NOMO-1 treated with DMSO at 0.1 percent for 48 hours (cell line): ENCODE measurements around the gene CDH4.

ENCODE experiments used
- DNase-seq: peaks from one replicate; lab custom pipeline; 2025; ENCODE audit not compliant: unreplicated experiment; lab: John Stamatoyannopoulos, UW

The CDH4 gene

DNA sequence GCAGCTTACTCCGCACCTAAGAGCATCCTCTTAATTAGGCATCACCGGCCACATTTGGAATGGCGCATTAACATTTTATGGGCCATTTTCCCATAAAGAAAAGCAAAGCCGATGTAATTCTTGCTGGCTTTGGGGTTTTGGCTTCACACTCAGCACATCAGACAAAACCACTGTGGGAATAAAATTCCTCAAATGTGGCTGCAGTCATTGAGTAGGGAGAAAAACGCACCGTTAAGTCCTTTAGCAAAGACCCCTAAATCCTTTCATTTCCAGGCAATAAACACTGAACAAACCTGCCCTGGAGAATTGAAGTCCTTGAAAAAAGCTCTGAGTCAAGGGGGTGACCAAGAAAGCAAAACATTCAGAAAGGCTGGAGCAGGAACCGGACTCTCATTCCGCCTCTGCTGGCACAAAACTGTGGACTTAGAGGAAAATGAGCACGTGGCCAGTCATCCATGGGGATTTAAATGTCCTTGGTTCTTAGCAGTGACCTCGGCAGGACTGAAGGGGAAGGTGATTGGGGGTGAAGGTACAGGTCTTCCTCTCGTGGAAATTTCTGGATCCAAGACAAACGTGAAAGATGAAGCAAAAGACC is 102.9 kb downstream of the CDH4 start:
- DNase-seq = no peak

DNA sequence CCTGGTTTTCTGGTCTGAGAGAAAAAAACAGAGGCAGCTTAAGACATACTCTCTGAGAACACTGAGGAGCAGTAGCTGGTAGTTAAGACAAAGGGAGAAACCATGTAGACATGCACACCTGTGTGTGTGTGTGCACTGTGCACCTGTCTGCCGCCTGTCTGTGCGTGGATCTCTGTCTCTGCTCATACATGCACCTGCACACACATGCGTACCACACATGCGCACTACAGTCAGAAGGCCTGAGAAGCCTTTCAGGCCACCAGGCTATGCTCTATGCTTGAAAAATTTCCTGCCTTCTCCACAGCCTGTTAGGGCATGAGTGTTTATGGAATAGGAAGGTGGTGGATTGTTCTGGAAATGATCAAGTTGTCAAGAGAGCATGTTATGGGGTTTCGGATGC is 103.5 kb downstream of the CDH4 start:
- no peak for DNase-seq

DNA sequence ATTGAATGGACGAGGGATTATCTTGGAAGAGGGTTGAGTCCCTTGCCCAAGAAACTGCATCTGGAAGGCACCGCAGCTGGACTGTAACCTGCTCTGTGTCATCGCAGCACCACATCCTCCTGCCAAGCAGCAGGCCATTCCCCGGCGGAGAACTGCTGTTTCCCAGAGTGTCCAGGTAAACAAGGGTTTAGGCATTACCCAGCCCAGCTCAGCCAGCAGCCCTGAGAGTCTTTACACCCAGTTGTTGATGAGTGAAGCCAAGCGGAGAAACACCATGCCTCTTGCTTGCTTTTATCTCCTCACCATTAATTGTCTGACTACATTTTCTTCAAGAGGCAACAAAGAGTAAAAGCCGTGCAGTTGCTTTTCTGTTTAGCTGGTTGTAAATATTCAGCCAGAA is 104.1 kb downstream of the CDH4 start:
- DNase-seq = no peak

DNA sequence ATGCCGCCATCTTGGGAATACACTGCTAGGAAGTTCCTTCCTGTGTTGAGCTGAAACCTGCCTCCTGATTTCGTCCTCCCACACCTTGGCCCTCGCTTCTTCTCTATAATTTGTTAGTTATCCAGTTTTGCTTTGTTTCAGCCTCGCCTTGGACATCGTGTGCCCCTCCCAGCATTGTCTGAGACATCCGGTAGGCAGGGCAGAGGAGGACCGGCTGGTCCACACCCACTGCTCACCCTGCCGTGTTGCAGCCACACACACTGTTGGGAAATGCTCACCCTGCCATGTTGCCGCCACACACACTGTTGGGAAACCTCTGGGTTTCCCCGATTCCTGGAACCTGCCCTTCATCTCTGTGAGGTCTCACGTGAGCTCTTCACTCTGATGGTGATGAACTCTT is 105.1 kb downstream of the CDH4 start:
- no peak for DNase-seq

DNA sequence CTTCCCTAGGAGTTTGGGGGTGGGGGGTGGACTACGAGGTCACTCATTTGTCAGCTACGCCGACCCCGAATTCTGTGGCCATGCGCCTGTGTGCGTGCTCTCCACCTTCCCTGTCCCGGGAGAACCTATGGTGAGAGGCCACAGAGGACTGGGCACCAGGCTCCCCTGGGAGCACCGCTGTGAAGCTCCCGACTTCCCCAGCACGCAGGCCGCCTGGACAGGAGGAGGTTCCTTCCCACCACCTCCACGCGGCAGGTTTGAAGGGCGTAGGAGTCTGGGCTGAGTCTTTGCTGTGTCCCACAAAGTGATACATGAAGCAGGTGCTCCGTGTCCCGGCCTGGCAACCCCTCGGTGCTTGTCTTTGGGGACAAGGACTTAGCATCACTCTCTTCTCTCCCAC is 107.2 kb downstream of the CDH4 start:
- no peak for DNase-seq

DNA sequence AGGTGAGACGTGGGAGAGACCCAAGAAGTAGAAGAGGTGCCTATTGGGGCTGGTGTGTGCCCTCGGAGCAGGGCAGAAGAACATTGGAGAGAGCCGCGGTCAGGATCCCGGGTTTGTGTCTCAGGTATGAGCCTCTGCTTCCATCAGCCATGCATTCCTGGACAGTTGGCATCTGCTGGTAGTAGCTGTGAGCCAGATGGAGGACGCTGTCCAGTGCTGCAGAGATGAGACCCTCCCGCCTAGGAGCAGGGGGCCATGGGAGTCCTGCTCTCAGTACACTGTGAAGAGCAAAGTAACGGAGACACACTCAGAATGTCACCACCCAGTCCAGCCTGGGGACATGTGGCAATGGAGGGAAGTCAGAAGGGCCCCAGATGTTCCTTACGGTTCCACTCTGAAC is 108.2 kb downstream of the CDH4 start:
- DNase-seq = no peak

DNA sequence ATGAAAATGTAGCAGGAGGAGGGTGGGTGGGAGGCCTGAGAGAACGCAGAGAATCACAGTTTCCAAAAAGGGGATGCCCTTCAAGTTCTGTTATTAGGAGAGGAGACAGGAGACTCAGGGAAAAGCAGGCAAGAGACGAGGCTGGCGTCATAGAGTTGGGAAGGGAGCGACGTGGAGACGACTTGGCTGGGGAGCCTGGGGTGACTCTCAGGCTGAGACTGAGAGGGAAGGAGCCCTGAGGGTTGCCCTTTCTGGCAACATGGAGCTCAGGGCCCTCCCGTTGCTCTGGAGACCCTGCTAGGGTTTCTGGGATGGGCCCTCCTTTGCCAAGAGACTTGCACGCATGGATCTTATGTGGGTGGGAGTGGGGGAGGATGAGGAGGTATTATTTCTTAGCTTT is 108.9 kb downstream of the CDH4 start:
- no peak for DNase-seq

DNA sequence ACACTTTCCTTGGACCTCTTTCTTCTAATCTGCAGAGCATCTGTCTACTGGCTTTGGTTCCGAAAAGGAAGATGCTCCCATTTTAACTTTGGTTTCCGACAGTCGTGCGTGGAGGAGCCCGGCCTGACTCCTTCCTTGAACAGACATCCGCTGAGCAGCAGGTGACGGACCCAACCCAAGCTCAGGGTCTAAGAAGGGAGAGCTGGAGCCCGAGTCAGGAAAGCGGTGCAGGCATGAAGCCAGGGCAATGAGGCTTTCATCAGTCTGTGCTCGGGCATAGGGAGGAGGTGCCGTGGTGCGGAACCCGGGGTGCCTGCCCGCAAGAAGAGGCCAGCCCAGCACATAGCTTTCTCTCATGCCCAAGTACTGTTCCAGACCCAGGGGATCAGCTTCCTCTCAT is 109.4 kb downstream of the CDH4 start:
- DNase-seq = no peak

DNA sequence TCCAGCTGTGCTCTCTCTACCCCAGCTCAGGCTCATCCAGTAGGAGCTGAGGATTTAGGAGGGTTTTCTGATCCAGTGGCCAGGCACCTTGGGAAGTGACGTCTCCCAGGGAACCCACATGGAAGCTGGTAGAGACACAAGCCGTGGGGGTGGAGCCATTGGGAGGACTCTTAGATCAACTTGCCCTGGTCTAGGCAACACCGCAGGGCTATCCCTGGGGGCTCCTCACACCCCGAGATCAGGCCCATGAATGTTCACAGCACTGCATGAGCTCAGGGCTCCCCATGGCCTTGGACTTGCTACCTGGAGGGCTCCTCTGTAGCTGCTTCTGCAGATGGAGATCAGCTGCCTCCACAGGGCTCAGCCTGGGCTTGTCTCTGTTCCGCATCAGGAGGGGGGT is 112.1 kb downstream of the CDH4 start:
- DNase-seq = no peak

DNA sequence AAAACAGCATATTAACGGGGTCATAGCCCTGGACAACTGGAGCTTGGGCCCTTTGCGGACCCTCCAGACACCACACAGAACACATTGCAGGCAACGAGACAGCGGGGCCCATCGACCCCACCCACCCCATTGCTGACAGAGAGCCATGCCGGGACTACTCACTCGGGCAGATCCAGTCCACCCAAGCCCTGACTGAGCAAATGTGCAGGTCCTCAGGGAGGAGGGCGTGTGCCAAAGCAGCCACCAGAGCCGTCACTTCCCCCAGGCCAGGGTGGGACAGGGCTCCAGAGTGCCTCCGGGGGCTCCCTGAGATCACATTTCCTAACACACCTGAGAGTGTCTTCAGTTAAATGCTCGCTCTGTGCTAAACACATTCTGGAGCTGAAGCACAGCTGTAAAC is 114.9 kb downstream of the CDH4 start:
- DNase-seq = no peak

DNA sequence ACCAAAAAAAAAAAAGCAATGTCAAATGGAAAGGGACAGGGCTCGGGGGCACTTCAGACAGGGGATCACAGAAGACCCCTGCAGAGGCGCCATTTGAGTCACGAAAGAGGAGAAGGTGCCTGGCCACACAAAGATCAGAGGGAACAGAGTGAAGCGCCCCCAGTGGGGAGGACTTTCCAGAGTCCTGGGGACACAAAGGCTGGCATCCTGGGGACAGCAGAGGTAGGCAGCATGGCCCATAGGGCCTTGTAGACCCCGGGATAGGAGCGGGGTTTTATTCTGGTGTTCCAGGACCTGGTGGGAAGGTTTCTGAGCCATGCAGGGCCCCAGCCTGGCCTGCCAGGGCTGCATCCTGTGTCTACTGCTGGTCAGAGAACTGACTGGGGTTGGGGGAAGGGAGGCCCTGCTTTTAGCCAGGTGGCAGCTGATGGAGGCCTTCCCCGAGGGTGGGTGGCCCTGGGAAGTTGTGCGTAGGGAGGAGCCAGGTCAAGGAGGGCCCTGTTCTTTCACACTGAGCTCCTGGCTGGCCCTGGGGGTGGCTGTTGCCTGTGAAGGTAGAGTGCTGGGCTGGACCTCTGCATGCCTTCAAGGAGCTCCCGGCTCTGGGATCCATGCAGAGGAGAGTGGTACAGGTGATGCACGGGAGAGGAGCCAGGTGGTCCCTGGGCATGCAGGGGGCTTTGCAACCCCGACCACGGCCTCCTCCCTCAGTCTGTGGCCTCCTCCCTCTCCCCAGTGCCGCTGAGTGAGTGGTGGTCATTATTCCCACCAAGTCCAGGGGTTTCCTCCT is 117.9 kb downstream of the CDH4 start:
- no peak for DNase-seq

DNA sequence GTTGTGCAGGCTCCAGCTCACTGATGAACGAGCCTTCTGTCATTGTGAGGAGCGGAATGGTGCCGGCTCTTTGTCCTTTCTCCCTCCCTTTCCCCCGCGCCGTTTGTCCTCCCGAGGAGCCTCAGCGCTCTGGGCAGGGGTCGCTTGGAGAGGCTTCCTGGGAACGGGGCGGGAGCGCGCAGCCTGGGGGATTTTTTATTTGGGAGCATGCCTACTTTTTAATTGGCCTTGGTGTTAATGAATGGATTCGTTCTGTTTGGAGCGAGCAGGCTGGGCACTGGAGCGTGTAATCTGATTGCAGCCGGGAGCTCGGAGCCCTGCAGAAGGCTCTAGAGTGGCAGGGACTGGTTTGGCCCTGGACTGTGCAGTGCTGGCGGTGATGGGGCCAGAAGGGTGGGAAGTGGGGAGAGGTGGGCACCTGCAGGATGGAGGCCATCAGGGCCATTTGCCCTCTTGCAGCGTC is 118.8 kb downstream of the CDH4 start:
- DNase-seq = no peak

DNA sequence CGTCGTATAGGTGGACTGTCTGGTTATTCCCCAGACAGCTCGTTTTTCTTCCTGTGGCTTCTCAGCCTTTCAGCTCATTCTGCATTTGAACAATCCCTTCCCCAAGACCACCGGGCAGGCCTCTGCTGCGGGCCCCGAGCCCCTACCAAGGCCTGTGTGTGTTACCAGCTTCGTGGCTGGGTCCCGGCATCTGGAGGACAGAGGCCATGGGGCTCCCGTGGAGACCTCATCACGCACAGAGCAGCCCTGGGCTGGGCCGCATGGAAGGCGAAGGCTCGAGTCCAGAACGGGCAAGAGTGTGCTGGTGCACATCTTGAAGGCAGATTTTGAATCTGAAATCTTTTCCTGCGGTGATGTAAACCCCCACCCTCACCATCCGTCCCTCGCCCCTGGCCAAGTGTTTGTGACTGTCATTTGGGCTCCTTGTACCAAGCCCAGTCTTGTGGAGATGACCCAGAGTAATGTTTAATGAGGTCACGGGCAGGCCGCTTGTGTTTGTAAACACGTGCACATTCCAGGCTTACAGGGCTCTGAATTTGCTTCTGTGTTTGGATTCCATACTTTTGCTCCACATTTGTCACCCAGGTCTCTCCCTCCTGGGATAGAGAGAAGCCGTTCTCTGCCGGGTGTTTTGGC is 119.6 kb downstream of the CDH4 start:
- no peak for DNase-seq

DNA sequence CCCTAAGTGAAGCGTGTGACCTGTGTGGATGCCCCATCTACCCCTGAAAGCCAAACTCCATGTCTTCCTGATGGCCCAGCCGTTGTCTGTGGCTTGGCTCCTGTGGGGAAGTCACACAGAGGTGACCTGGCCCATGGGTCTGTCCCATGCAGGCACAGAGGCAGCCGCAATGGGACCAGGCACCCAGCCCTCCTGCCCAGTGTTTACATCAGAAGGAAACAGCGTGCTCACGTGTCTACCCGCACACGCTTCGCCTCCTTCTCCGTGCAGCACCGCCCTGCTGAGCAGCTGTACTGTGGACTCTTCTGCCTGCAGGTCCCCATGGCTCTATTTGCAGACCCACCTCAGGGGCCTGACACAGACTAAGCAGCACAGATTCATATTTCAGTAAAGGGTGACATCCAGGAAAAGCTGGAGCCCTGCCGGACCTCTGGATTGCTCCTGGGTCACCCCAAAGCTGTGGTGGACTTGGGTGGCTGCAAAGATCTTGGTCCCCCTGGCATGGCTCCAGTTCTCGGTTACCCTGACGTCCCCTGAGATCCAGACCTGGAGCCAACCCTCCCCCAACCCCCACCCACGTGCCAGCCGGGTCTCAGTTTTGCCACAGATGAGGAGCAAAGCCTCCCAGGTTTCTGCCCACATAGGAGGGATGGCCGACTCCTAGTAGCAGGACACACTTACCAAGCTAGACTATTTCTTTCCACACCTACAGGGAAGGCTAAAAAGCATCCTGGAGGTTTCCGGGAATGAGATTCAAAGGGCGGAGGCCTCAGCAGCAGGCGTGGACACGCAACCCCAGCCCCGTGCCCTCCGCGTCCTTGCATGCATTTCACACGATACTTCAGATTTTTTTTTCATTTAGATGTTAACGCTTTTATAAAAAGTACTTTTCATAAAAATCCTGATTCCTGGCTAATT is 120.3 kb downstream of the CDH4 start:
- no peak for DNase-seq

DNA sequence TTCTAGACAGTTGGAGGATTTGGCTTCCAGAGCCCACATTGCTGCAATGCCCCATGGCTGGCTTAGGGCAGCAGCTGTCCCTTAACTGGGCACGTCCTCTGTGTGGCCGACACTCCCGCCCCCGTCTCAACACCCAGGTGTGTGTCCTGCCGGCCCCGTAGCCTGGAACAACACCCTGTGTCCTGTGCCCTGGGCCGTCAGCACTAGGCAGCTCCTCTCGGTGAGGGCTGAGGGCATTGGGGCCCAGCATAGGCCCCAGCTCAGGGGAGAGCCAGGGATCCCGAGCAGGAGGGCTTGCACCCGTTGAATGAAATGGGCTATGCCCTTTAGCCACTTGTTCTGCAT is 121.0 kb downstream of the CDH4 start:
- DNase-seq = no peak

DNA sequence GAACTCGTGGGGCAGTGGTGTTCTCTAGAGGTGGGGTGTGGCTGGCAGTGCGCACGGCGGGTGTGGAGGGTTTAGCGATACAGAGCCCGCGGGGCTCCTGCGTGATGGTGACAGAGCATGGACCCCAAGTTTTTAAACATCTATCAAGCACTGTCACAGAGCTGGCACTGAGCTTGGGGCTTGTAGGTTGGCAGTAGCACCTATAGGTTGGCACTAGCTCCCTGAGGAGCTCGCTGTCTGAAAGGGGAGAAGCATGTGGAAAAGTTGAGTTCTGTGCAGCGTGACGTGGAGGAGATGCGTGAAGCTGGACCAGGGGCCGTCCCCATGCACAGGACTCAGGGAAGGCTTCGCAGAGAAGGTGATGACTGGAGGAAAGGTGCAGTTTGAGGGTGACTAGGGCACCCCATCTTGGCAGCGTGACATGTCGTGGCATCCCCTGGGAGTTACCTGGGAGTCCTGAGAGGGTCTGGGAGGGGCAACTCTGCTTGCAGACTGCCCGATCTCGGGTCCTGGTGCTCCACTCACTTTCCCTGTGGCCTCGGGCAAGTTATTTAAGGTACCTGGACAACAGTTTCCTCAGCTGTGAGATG is 122.0 kb downstream of the CDH4 start:
- no peak for DNase-seq

DNA sequence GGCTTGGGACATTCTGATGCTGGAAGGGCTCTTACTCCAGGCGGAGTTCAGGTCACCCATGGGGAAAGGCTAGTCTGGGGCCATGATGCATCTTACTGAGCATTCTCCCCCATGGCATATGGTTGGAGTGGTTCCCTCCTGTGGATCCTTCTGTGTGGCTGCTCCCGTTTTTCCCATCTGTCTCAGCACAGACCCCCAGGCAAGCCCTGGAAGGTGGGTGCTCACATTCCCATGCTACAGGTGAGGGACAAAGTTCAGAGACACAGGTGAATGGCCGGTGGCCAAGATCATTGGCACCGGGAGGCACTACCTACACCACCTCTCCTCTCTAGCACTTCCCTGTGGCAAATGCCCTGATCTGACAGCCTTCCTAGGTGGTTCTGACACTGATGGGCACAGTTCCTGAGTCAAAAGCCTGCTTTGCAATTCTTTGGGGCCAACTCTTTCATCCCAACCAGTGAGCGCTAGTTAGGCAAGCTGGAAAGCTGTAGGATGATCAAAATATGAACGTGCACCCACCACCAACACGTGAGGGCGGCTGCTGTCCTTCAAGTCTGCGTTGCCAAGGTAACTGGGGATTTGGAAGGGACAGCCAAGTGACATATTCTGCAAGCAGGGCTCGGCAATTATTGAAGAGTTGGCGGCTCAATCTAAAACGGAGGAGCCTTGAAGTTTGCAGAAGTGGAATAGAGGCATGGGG is 124.6 kb downstream of the CDH4 start:
- no peak for DNase-seq

DNA sequence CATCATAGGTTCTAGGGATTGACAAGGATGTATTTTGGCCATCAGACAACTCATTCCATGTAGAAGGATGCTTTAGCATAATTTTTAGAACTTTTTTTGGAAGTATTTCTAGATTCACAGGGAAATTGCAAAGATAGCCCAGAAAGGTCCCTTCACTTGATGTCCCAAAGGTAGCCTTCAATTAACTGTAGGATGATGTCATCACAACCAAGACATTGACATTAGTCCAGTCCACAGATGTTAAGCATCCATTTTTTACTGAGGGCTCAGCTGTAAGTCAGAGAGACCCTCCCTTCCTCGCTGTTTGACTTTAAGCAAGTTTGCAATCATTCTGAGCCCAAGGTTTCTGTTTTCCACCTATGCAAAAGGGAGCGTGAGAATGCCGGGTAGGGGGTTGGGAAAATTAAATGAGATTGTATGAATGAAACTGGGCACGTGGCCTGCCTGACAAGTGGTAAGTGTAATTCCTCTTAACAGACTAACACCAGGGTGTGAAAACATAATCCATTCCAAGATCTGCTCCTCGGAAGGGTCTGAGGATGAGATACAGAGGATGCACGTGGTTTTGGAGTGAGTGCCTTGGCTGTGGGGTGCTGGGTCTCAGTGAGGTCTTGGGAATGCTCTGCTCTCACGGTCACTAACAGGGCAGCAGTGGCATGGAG is 126.8 kb downstream of the CDH4 start:
- DNase-seq = no peak

DNA sequence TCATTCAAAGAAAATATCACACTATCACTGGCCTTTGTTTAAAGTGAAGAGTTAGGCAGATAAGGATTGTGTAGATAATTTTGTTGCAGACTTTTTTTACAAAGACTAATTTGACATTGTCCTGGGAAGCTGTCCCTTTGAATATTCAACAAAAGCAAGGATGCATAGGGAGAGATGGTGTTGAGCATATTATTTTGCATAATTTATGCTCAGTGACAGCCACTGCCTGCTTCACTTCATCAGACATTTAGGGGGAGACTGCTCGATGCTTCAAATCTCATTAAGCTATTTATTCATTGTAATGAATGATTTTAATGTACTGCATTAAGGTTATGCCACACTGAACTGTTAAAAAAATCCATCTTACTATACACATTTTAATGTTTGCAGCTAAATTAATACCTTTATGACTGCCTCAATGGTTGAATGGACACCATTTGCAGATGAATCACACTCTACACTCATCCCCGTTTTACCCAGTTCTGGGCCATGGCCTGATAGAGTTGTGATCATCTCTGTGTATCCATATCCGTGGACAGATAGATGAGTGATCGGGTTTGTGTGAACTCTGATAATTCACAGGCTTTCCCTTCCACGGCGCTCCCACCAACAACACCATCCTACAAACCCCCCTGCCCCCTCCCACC is 128.0 kb downstream of the CDH4 start:
- DNase-seq = no peak

DNA sequence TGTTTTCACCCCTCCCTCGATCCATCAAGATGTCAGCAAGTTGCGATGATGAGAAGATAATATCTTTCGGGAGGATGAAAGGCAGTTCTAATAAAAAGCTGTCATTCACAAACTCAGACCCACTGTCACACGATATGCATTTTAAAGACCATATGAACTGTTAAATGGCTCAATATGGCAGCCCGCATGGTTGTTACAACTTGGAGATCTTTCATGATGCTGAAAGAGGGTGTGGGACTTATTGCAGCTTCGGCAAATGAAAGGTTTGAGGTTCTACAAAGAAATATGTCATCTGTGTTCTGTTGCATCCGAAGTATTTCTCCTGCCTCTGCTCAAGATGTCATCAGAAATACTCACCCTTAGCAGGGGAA is 128.5 kb downstream of the CDH4 start:
- no peak for DNase-seq
